Erythroblast (primary cell): ENCODE data around the gene MAP7.

Experiments
- GATA1 ChIP-seq: IDR thresholded peaks from 2 replicates; pipeline ENCODE4 v1.6.1; 2011; ENCODE audit warnings: low read depth, mild to moderate bottlenecking, control low read depth, low read length, moderate library complexity
- POLR2A ChIP-seq: IDR thresholded peaks from 2 replicates; pipeline ENCODE4 v1.6.1; 2011; ENCODE audit warnings: mild to moderate bottlenecking, low read length

- TF ChIP-seq POLR2A (no peak), GATA1 (no peak)
Measured at GRCh38 chr6:136549300-136550044, 750 bp downstream of the MAP7 start.
